GM23248 (cell line): Measurements from ENCODE around the gene ATP2A2. TPM values are rescaled to one million over a fixed set of nuclear protein-coding genes. Genes with fewer than 3 reads are reported as not detected.

Experiments
- DNase-seq: peaks from one replicate; pipeline ENCODE4 v3.0.0-alpha.2; 2015
- H2AFZ ChIP-seq: fragments of 200-600 bp; sonication (generic); 2 replicates; pipeline ENCODE4 v1.6.1; 2016; ENCODE audit warnings: antibody characterized with exemption
- H3F3A ChIP-seq: fragments of 200-600 bp; sonication (generic); 2 replicates; pipeline ENCODE4 v1.6.1; 2016; ENCODE audit warnings: mild to moderate bottlenecking, antibody characterized with exemption, mixed run types; ENCODE audit not compliant: insufficient read depth
- H3K27ac ChIP-seq: fragments of 200-600 bp; sonication (generic); 2 replicates; pipeline ENCODE4 v1.5.1; 2016; ENCODE audit warnings: mild to moderate bottlenecking
- H3K27me3 ChIP-seq: fragments of 200-600 bp; sonication (generic); replicated peaks from 2 replicates; pipeline ENCODE4 v1.6.1; 2016; ENCODE audit warnings: mild to moderate bottlenecking; ENCODE audit not compliant: insufficient read depth
- H3K36me3 ChIP-seq: fragments of 200-600 bp; sonication (generic); 2 replicates; pipeline ENCODE4 v1.6.1; 2016; ENCODE audit warnings: low read depth, mild to moderate bottlenecking
- H3K4me1 ChIP-seq: fragments of 200-600 bp; sonication (generic); 2 replicates; pipeline ENCODE4 v1.6.1; 2016; ENCODE audit warnings: mild to moderate bottlenecking; ENCODE audit not compliant: insufficient read depth
- H3K4me2 ChIP-seq: fragments of 200-600 bp; sonication (generic); one replicate; pipeline ENCODE4 v1.6.1; 2016; ENCODE audit warnings: mild to moderate bottlenecking; ENCODE audit not compliant: unreplicated experiment
- H3K4me3 ChIP-seq: fragments of 200-600 bp; sonication (generic); 2 replicates; pipeline ENCODE4 v1.5.1; 2016; ENCODE audit warnings: mild to moderate bottlenecking
- H3K79me2 ChIP-seq: fragments of 200-600 bp; sonication (generic); 2 replicates; pipeline ENCODE4 v1.6.1; 2016; ENCODE audit warnings: mild to moderate bottlenecking; ENCODE audit not compliant: insufficient read depth
- H3K9ac ChIP-seq: fragments of 200-600 bp; sonication (generic); 2 replicates; pipeline ENCODE4 v1.6.1; 2016; ENCODE audit warnings: mild to moderate bottlenecking
- H3K9me2 ChIP-seq: fragments of 200-600 bp; sonication (generic); 2 replicates; pipeline ENCODE4 v1.6.1; 2016; ENCODE audit warnings: mixed run types, mild to moderate bottlenecking, moderate library complexity; ENCODE audit not compliant: insufficient read depth
- H3K9me3 ChIP-seq: fragments of 200-600 bp; sonication (generic); one replicate; pipeline ENCODE4 v1.6.1; 2017; ENCODE audit warnings: low read depth
- H4K20me1 ChIP-seq: fragments of 200-600 bp; sonication (generic); 2 replicates; pipeline ENCODE4 v1.6.0; 2016; ENCODE audit not compliant: insufficient read depth
- EZH2 ChIP-seq: fragments of 200-600 bp; sonication (generic); IDR thresholded peaks from 2 replicates; pipeline ENCODE4 v1.6.1; 2018; ENCODE audit warnings: antibody characterized with exemption, mild to moderate bottlenecking; ENCODE audit not compliant: insufficient read depth, poor library complexity, severe bottlenecking
- EZH2phosphoT487 ChIP-seq: fragments of 200-600 bp; sonication (generic); IDR thresholded peaks from 2 replicates; pipeline ENCODE4 v1.6.1; 2018; ENCODE audit warnings: antibody characterized with exemption, moderate library complexity, mild to moderate bottlenecking, low read depth; ENCODE audit not compliant: insufficient read depth
- WGBS, 2 experiments: methylation state at CpG; one replicate each; pipeline ENCODE4 v1.1.6; 2015 to 2017; ENCODE audit warnings: low lambda C conversion rate in 2 of 2, low coverage in 1 of 2; ENCODE audit errors: missing lambda C conversion rate in 2 of 2; 5-methylcytosine and 5-hydroxymethylcytosine counted together
- in situ Hi-C: fragments of 300-500 bp; cut with MboI; formaldehyde crosslinking; loops from 2 replicates; pipeline ENCODE4 v1.15.0; 2020
- polyA plus RNA-seq: library from polyadenylated mRNA; unstranded; fragments of >200 nt; fragmentation: Nextera tagmentation; extraction: Ambion mirVana; gene quantifications from 2 replicates; pipeline ENCODE4 v1.2.1, GENCODE V29; 2016
- total RNA-seq: library from RNA; depleted of rRNA; stranded (reverse); fragments of >200 nt; shearing (Covaris generic); gene quantifications from 2 replicates; pipeline ENCODE4 v1.2.3, GENCODE V29; 2014

ATP2A2 gene
- total and polyA plus RNA-seq, 2 experiments from 2014 or later = 29.5 to 142 TPM

- Histone ChIP-seq H3K9me3 (no peaks in the 10 kb centered on the region), H3K4me2 (peak overlapping the region; percentile 33), H3K27ac (peak overlapping the region; percentile 35), H3F3A (peaks cover 26% of the 10 kb centered on the region), H3K4me3 (no peak overlapping the region), H4K20me1 (peaks cover 23% of the 10 kb centered on the region), H3K36me3 (peaks cover 44% of the 10 kb centered on the region), H3K9me2 (no peaks in the 10 kb centered on the region), H3K9ac (0 out of 2 replicates have a peak overlapping the region, but pooled peaks have one; percentile 1), H3K27me3 (no peaks in the 10 kb centered on the region), H3K4me1 (peaks cover 52% of the 10 kb centered on the region), H2AFZ (no peak overlapping the region), H3K79me2 (peaks cover 100% of the 10 kb centered on the region)
- no peak for TF ChIP-seq EZH2
- TF ChIP-seq EZH2phosphoT487 = no peak
- WGBS, 2 experiments = 6 to 13% methylated on average over 3 of the region's 3 CpGs
- DNase-seq = no peak
- in situ Hi-C loops = no loop called here
Observed at GRCh38 chr12:110289044-110289710, 8.1 kb downstream of the ATP2A2 start.

GRCh38 chr12:110289711-110290078 is 8.6 kb downstream of the ATP2A2 start:
- Histone ChIP-seq H3K9me3 (no peaks in the 10 kb centered on the region), H3K4me1 (peaks cover 47% of the 10 kb centered on the region), H3K9me2 (no peaks in the 10 kb centered on the region), H2AFZ (no peak overlapping the region), H3K27ac (peak overlapping the region; percentile 19; the same call in 1 of the 2 replicates), H3K4me2 (no peak overlapping the region), H4K20me1 (peaks cover 18% of the 10 kb centered on the region; the same call in 1 of the 2 replicates), H3K9ac (0 out of 2 replicates have a peak overlapping the region, but pooled peaks have one; percentile 6), H3K36me3 (peaks cover 47% of the 10 kb centered on the region), H3F3A (peaks cover 21% of the 10 kb centered on the region), H3K79me2 (peaks cover 100% of the 10 kb centered on the region), H3K4me3 (no peak overlapping the region), H3K27me3 (no peaks in the 10 kb centered on the region)
- DNase-seq = no peak
- WGBS, 2 experiments = 1 to 3% methylated on average over 2 of the region's 2 CpGs
- in situ Hi-C loops = no loop called here
- TF ChIP-seq EZH2 = no peak

GRCh38 chr12:110301065-110301806 is 20.2 kb downstream of the ATP2A2 start:
- Histone ChIP-seq H3K79me2 (peaks cover 100% of the 10 kb centered on the region), H3K36me3 (peaks cover 50% of the 10 kb centered on the region), H3K9me3 (no peaks in the 10 kb centered on the region), H3K9me2 (no peaks in the 10 kb centered on the region), H3K4me3 (no peak overlapping the region), H4K20me1 (peaks cover 18% of the 10 kb centered on the region; the same call in 1 of the 2 replicates), H3K9ac (no peak overlapping the region; the same call in 1 of the 2 replicates), H2AFZ (no peak overlapping the region), H3K4me1 (peaks cover 40% of the 10 kb centered on the region), H3F3A (peaks cover 64% of the 10 kb centered on the region), H3K4me2 (no peak overlapping the region), H3K27me3 (no peaks in the 10 kb centered on the region), H3K27ac (peak overlapping the region; percentile 28)
- in situ Hi-C loops = no loop called here
- no peak for TF ChIP-seq EZH2
- TF ChIP-seq EZH2phosphoT487 = no peak
- 44 to 51% methylated on average over 5 of the region's 5 CpGs for WGBS, 2 experiments
- DNase-seq = peak; percentile 26

GRCh38 chr12:110304061-110304551 is 23.1 kb downstream of the ATP2A2 start:
- peak; percentile 64 for DNase-seq
- Histone ChIP-seq H3K9me3 (no peaks in the 10 kb centered on the region), H4K20me1 (peaks cover 18% of the 10 kb centered on the region; the same call in 1 of the 2 replicates), H3K4me1 (peaks cover 51% of the 10 kb centered on the region), H3K9me2 (no peaks in the 10 kb centered on the region), H3K9ac (no peak overlapping the region), H3K27ac (peak overlapping the region; percentile 56), H3K4me3 (0 out of 2 replicates have a peak overlapping the region, but pooled peaks have one; percentile 0), H3K79me2 (peaks cover 100% of the 10 kb centered on the region), H3K27me3 (no peaks in the 10 kb centered on the region), H3F3A (peaks cover 70% of the 10 kb centered on the region), H3K4me2 (peak overlapping the region; percentile 45), H2AFZ (no peak overlapping the region), H3K36me3 (peaks cover 41% of the 10 kb centered on the region)
- TF ChIP-seq EZH2phosphoT487 = no peak
- TF ChIP-seq EZH2 = no peak
- 4% methylated on average over 4 of the region's 4 CpGs for WGBS, 2 experiments
- in situ Hi-C loops = no loop called here
